H1 (cell line): ENCODE measurements around the gene RGS3. TPM values are rescaled to one million over a fixed set of nuclear protein-coding genes. Genes with fewer than 3 reads are reported as not detected.

Experiments used
- CTCF ChIA-PET: fragments of 300-600 bp; sonication (Branson Sonifier 250); formaldehyde crosslinking; loops from one replicate; lab custom pipeline; 2021; ENCODE audit not compliant: partially characterized antibody; lab: Charles Lee
- POLR2A ChIA-PET: fragments of 300-600 bp; sonication (Branson Sonifier 250); formaldehyde crosslinking; loops from one replicate; lab custom pipeline; 2021; ENCODE audit warnings: inconsistent platforms; ENCODE audit not compliant: partially characterized antibody; lab: Charles Lee
- DNase-seq, 2 experiments: peaks; one replicate each; pipeline versions ENCODE4 v3.0.0 to v3.0.0-alpha.2; 2010 to 2022; ENCODE audit warnings: low spot score in 2 of 2, low read depth in 1 of 2, mixed read lengths in 1 of 2
- FAIRE-seq: peaks from 2 replicates; lab custom pipeline; 2011; peaks lifted over from hg19 to GRCh38; lab: Jason Lieb, UNC
- H2AFZ ChIP-seq: 2 replicates; pipeline ENCODE4 v1.8.1; 2012; ENCODE audit warnings: low read length, inconsistent platforms
- H2AK5ac ChIP-seq: 2 replicates; pipeline ENCODE4 v1.6.1; 2013; ENCODE audit warnings: low read depth, low read length
- H2BK120ac ChIP-seq: replicated peaks from 2 replicates; pipeline ENCODE3; 2013; ENCODE audit warnings: low read depth, low read length, inconsistent platforms
- H2BK12ac ChIP-seq: 2 replicates; pipeline ENCODE4 v1.6.1; 2013; ENCODE audit warnings: low read depth, low read length
- H2BK15ac ChIP-seq: 2 replicates; pipeline ENCODE4 v1.6.1; 2013; ENCODE audit warnings: low read length
- H2BK20ac ChIP-seq: 2 replicates; pipeline ENCODE4 v1.6.1; 2013; ENCODE audit warnings: low read length
- H2BK5ac ChIP-seq: 2 replicates; pipeline ENCODE4 v1.6.1; 2013; ENCODE audit warnings: low read depth, low read length
- H3K14ac ChIP-seq: 2 replicates; pipeline ENCODE4 v1.6.1; 2013; ENCODE audit warnings: inconsistent platforms; ENCODE audit not compliant: insufficient read length
- H3K18ac ChIP-seq: 2 replicates; pipeline ENCODE4 v1.6.1; 2013; ENCODE audit warnings: low read length; ENCODE audit errors: extremely low read depth
- H3K23ac ChIP-seq: 2 replicates; pipeline ENCODE4 v1.6.1; 2013; ENCODE audit warnings: inconsistent platforms; ENCODE audit not compliant: insufficient read length
- H3K23me2 ChIP-seq: 2 replicates; pipeline ENCODE4 v1.6.1; 2013; ENCODE audit warnings: low read depth, low read length
- H3K27ac ChIP-seq: 2 replicates; pipeline ENCODE4 v1.6.1; 2011; ENCODE audit warnings: low read depth, low read length, inconsistent platforms
- H3K27me3 ChIP-seq, 4 experiments: replicated peaks in 1 of 4; 1 replicate in 1 of 4; 2 replicates in 3 of 4; pipeline versions ENCODE4 v1.6.1 to v1.8.1; 2011 to 2013; ENCODE audit warnings: low read length in 3 of 4, mild to moderate bottlenecking in 3 of 4, inconsistent platforms in 2 of 4, mixed read lengths in 2 of 4, moderate library complexity in 1 of 4; ENCODE audit not compliant: control insufficient read depth in 3 of 4, insufficient read depth in 3 of 4; ENCODE audit errors: extremely low read depth in 1 of 4
- H3K36me3 ChIP-seq, 4 experiments: 2 replicates each; pipeline versions ENCODE4 v1.6.1 to v1.8.1; 2011 to 2013; ENCODE audit warnings: mild to moderate bottlenecking in 4 of 4, low read length in 3 of 4, moderate library complexity in 2 of 4, control low read depth in 1 of 4, inconsistent platforms in 1 of 4; ENCODE audit not compliant: insufficient read depth in 4 of 4, control insufficient read depth in 2 of 4
- H3K4ac ChIP-seq: replicated peaks from 2 replicates; pipeline ENCODE3; 2013; ENCODE audit warnings: low read length, low read depth, mixed read lengths, inconsistent platforms; ENCODE audit not compliant: insufficient read length
- H3K4me1 ChIP-seq, 4 experiments: replicated peaks in 1 of 4; 1 replicate in 1 of 4; 2 replicates in 3 of 4; pipeline versions ENCODE4 v1.6.1 to v1.8.1; 2011 to 2013; ENCODE audit warnings: low read length in 3 of 4, inconsistent platforms in 2 of 4, mixed read lengths in 1 of 4; ENCODE audit not compliant: insufficient read depth in 4 of 4, control insufficient read depth in 3 of 4
- H3K4me2 ChIP-seq, 2 experiments: 2 replicates each; pipeline versions ENCODE4 v1.6.1 to v1.8.1; 2011 to 2013; ENCODE audit warnings: low read depth in 2 of 2, low read length in 2 of 2, control low read depth in 1 of 2, inconsistent platforms in 1 of 2, mild to moderate bottlenecking in 1 of 2; ENCODE audit not compliant: insufficient read depth in 1 of 2
- H3K4me3 ChIP-seq, 4 experiments: fragments of 200-600, 300-600 bp in 1 of 4; sonication (generic), shearing (Covaris generic), sonication (Bioruptor Twin) in 1 of 4; 2 replicates each; pipeline versions ENCODE4 v1.5.1 to v1.8.1; 2011 to 2016; ENCODE audit warnings: low read length in 4 of 4, low read depth in 3 of 4, control low read depth in 2 of 4, inconsistent platforms in 2 of 4, mild to moderate bottlenecking in 2 of 4, mixed read lengths in 1 of 4, moderate library complexity in 1 of 4; ENCODE audit not compliant: insufficient read depth in 2 of 4; ENCODE audit errors: extremely low read depth in 1 of 4
- H3K56ac ChIP-seq: replicated peaks from 2 replicates; pipeline ENCODE3; 2013; ENCODE audit warnings: low read depth, mild to moderate bottlenecking, mixed read lengths, low read length, inconsistent platforms; ENCODE audit not compliant: insufficient read length
- H3K79me1 ChIP-seq: 2 replicates; pipeline ENCODE4 v1.6.1; 2013; ENCODE audit warnings: low read depth, low read length, control low read depth
- H3K79me2 ChIP-seq, 2 experiments: 2 replicates each; pipeline versions ENCODE4 v1.6.1 to v1.8.1; 2012 to 2013; ENCODE audit warnings: low read length in 2 of 2, mild to moderate bottlenecking in 2 of 2, inconsistent platforms in 1 of 2; ENCODE audit not compliant: insufficient read depth in 2 of 2, control insufficient read depth in 1 of 2
- H3K9ac ChIP-seq, 4 experiments: replicated peaks in 1 of 4; 1 replicate in 1 of 4; 2 replicates in 3 of 4; pipeline versions ENCODE4 v1.6.1 to v1.8.1; 2011 to 2013; ENCODE audit warnings: low read depth in 3 of 4, low read length in 3 of 4, control low read depth in 2 of 4, mild to moderate bottlenecking in 2 of 4, moderate library complexity in 2 of 4, inconsistent platforms in 1 of 4; ENCODE audit errors: extremely low read depth in 1 of 4
- H3K9me3 ChIP-seq, 2 experiments: 2 replicates each; pipeline versions ENCODE4 v1.6.1 to v1.8.1; 2012 to 2013; ENCODE audit warnings: mild to moderate bottlenecking in 2 of 2, moderate library complexity in 2 of 2, control low read depth in 1 of 2, inconsistent platforms in 1 of 2, low read depth in 1 of 2, low read length in 1 of 2, mixed read lengths in 1 of 2; ENCODE audit not compliant: insufficient read depth in 2 of 2
- H4K20me1 ChIP-seq, 2 experiments: replicated peaks in 1 of 2; 2 replicates each; pipeline versions ENCODE3 to v1.8.1; 2011 to 2013; ENCODE audit warnings: inconsistent platforms in 2 of 2, low read length in 2 of 2, mild to moderate bottlenecking in 1 of 2; ENCODE audit not compliant: insufficient read depth in 2 of 2, control insufficient read depth in 1 of 2
- H4K5ac ChIP-seq: 2 replicates; pipeline ENCODE4 v1.6.1; 2013; ENCODE audit warnings: low read length, low read depth, mixed read lengths, inconsistent platforms; ENCODE audit not compliant: insufficient read length
- H4K8ac ChIP-seq: 2 replicates; pipeline ENCODE4 v1.8.0; 2013; ENCODE audit warnings: mild to moderate bottlenecking, moderate library complexity, low read length, inconsistent platforms; ENCODE audit not compliant: insufficient read depth; ENCODE audit errors: extremely low read depth
- H4K91ac ChIP-seq: replicated peaks from 2 replicates; pipeline ENCODE3; 2013; ENCODE audit warnings: low read length, mixed read lengths, inconsistent platforms; ENCODE audit not compliant: insufficient read length
- ATF2 ChIP-seq: IDR thresholded peaks from 2 replicates; pipeline ENCODE4 v1.6.1; 2012; ENCODE audit warnings: low read length, inconsistent platforms
- ATF3 ChIP-seq: IDR thresholded peaks from 2 replicates; pipeline ENCODE4 v1.6.1; 2011; ENCODE audit warnings: low read depth, mild to moderate bottlenecking, low read length; ENCODE audit not compliant: insufficient read depth
- CHD1 ChIP-seq: IDR thresholded peaks from 2 replicates; pipeline ENCODE4 v1.6.1; 2012; ENCODE audit warnings: low read depth, low read length, improper control_type of control experiment
- CTBP2 ChIP-seq: IDR thresholded peaks from 2 replicates; pipeline ENCODE4 v1.7.0; 2011; ENCODE audit warnings: borderline replicate concordance, mild to moderate bottlenecking, moderate library complexity, mixed read lengths, low read length; ENCODE audit not compliant: insufficient read depth, insufficient read length
- GTF2F1 ChIP-seq: IDR thresholded peaks from 2 replicates; pipeline ENCODE4 v1.6.1; 2012; ENCODE audit warnings: low read depth, low read length, improper control_type of control experiment, borderline replicate concordance
- RNF2 ChIP-seq: fragments of 200-900, 300-1000 bp; sonication (generic); IDR thresholded peaks from 2 replicates; pipeline ENCODE4 v1.7.1; 2016; ENCODE audit warnings: borderline replicate concordance, low read depth, mild to moderate bottlenecking, antibody characterized with exemption, low read length; ENCODE audit not compliant: poor library complexity, severe bottlenecking; ENCODE audit errors: missing control alignments
- TCF12 ChIP-seq: IDR thresholded peaks from 2 replicates; pipeline ENCODE4 v1.6.1; 2011; ENCODE audit warnings: low read depth, mild to moderate bottlenecking, low read length
- TEAD4 ChIP-seq: IDR thresholded peaks from 2 replicates; pipeline ENCODE4 v1.6.1; 2012; ENCODE audit warnings: low read depth, low read length, inconsistent platforms, mixed read lengths
- YY1 ChIP-seq: IDR thresholded peaks from 2 replicates; pipeline ENCODE4 v1.6.1; 2011; ENCODE audit warnings: low read depth, mild to moderate bottlenecking, low read length
- WGBS, 2 experiments: shearing (Covaris generic) in 1 of 2; methylation state at CpG; one replicate each; pipeline versions ENCODE4 v1.1.6 to v1.1.7; 2013 to 2015; ENCODE audit warnings: low lambda C conversion rate in 2 of 2, mixed read lengths in 2 of 2, inconsistent platforms in 1 of 2, low coverage in 1 of 2, missing lambda C conversion rate in 1 of 2; ENCODE audit not compliant: insufficient replicate concordance in 2 of 2, insufficient coverage in 1 of 2, insufficient read length in 1 of 2; ENCODE audit errors: extremely low coverage in 1 of 2, missing lambda C conversion rate in 1 of 2; 5-methylcytosine and 5-hydroxymethylcytosine counted together
- polyA plus RNA-seq, 7 experiments: library from polyadenylated mRNA; depleted of rRNA in 3 of 7; stranded (reverse) in 5 of 7; unstranded in 2 of 7; fragments of >200 nt in 5 of 7; fragments of 200-250 nt in 2 of 7; gene quantifications; 1 replicate in 5 of 7; 2 replicates in 1 of 7; 4 replicates in 1 of 7; pipeline versions ENCODE4 v1.2.1 to v1.2.3, GENCODE V29; 2011 to 2013; ENCODE audit warnings: missing spikeins in 2 of 7, mixed read lengths in 2 of 7
- total RNA-seq: library from RNA; stranded (reverse); fragmentation: NEBNext Ultra II Directional; extraction: Animal tissue kit (Norgen Biotek cat#: 25700); gene quantifications from 2 replicates; pipeline ENCODE4 v1.2.1, GENCODE V29; 2021

The RGS3 gene
- total and polyA plus RNA-seq, 2 of the 8 experiments (the other 6 are each of a cell fraction or from before 2014, with no cell fraction given): 12.6 to 18.2 TPM

GRCh38 chr9:113528811-113529210 is 65.3 kb downstream of the RGS3 start:
- POLR2A ChIA-PET: interaction anchor here (1.0 kb wide), 1 partner anchor 25 kb away, joined by 3 read pairs; no protein-coding TSS in a partner anchor
- no peak for FAIRE-seq

More at GRCh38 chr9:113528811-113529210, 65.3 kb downstream of the RGS3 start:
- 100% methylated on average over 2 of the region's 2 CpGs; no CpG with 5 or more reads in 1 of the 2 experiments for WGBS, 2 experiments
- Histone ChIP-seq H2BK5ac (no peak overlapping the region), H3K4me3 (no peak overlapping the region), H3K36me3 (no peaks in the 10 kb centered on the region), H4K5ac (no peak overlapping the region), H3K4ac (no peak overlapping the region), H3K56ac (no peak overlapping the region), H3K79me2 (no peaks in the 10 kb centered on the region), H4K20me1 (no peaks in the 10 kb centered on the region), H2AFZ (no peak overlapping the region), H3K23me2 (no peaks in the 10 kb centered on the region), H2BK12ac (no peak overlapping the region), H3K27ac (no peak overlapping the region)
- no peak for DNase-seq
- TF ChIP-seq ATF2 (no peak), TCF12 (no peak), CTBP2 (no peak), RNF2 (no peak), GTF2F1 (no peak), CHD1 (no peak), YY1 (no peak), ATF3 (no peak), TEAD4 (no peak)
- TF ChIP-seq, all 59 proteins: peak for 0
- peaks cover 0 to 5% (median 0%) of the 10 kb centered on the region in 4 experiments; a peak in 1 of 7 replicates for H3K4me1 ChIP-seq
- no peak overlapping the region for H4K8ac ChIP-seq
- no peak overlapping the region for H3K14ac ChIP-seq
- no peak overlapping the region for H3K4me2 ChIP-seq
- no peaks in the 10 kb centered on the region for H3K9me3 ChIP-seq
- CTCF ChIA-PET: interaction anchor here (0.6 to 1.8 kb wide), 2 partner anchors 60 to 83 kb away, joined by 3 to 4 read pairs; no protein-coding TSS in a partner anchor
- H3K79me1 ChIP-seq: no peaks in the 10 kb centered on the region
- no peak overlapping the region for H3K9ac ChIP-seq
- no peak overlapping the region for H3K23ac ChIP-seq
- no peak overlapping the region for H4K91ac ChIP-seq
- no peak overlapping the region for H2BK20ac ChIP-seq
- H3K27me3 ChIP-seq: no peaks in the 10 kb centered on the region
- H2BK15ac ChIP-seq: no peak overlapping the region
- H3K18ac ChIP-seq: no peak overlapping the region
- H2AK5ac ChIP-seq: no peak overlapping the region
- no peak overlapping the region for H2BK120ac ChIP-seq
